ENCODE measurements around the gene DMD.

The DMD gene

DNA sequence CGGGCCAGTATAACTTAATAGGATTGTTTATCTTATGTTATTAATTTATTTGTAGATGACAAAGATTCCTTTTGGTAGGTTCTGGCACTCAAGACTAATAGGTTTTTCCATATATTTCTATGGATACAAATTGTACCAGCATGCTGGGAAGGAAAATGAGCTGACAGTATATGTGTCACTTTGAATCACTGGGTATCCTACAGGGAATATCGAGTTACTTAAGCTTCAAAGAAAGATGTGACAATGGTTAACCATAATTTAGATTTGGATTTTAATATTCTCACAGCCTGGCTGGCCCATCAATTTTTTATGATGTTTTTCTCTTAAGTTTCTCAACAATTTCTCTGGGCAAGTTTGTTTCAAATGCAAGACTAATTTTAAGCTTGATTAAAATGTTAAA lies 1640.7 kb downstream of the DMD start:
- no peak for DNase-seq

- DNase-seq = no peak
Observed at GRCh38 chrX:31563792-31564191, 1647.6 kb downstream of the DMD start.

GRCh38 chrX:31555506-31555905 lies 1655.8 kb downstream of the DMD start:
- DNase-seq = no peak

DNA sequence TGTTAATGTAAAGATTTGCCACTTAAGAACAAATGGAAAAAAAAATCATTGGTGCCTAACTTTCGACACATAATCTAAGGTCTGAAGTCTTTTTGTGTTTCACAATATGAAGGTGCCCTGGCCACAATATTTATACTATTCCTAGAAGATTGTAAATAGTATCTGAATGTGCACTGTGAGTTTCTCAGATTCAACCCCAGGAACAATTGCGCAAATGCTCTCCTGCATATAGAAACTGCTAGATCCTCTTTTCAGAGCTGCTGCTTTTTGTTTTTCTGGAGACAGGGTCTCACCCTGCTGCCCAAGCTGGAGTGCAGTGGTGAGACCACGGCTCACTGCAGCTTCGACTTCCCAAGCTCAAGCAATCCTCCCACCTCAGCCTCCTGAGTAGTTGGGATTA lies 1659.4 kb downstream of the DMD start:
- no peak for DNase-seq

GRCh38 chrX:31550158-31550557 lies 1661.2 kb downstream of the DMD start:
- DNase-seq = no peak

DNA sequence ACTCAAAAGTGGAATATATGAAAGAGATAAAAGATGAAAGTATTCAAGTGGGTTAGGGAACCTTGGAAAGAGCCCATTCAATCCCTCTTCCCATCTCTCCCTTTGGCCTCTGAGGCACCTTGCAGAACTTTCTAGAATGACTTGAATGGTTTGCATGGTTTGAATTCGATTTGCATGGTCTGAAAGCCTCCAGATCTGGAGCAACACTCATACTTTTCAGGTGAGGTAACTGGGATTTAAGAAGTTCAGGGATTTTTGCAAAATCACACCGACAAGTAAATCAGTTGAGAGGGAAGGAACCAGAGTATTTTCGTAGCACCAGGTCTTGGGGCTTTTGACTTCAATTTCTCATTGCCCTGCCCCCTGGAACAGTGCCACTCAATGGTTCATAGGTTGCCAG lies 1663.5 kb downstream of the DMD start:
- no peak for DNase-seq

- DNase-seq = no peak
Observed at GRCh38 chrX:31547416-31547815, 1663.9 kb downstream of the DMD start.

- no peak for DNase-seq
Observed at GRCh38 chrX:31546126-31546525, 1665.2 kb downstream of the DMD start.

DNA sequence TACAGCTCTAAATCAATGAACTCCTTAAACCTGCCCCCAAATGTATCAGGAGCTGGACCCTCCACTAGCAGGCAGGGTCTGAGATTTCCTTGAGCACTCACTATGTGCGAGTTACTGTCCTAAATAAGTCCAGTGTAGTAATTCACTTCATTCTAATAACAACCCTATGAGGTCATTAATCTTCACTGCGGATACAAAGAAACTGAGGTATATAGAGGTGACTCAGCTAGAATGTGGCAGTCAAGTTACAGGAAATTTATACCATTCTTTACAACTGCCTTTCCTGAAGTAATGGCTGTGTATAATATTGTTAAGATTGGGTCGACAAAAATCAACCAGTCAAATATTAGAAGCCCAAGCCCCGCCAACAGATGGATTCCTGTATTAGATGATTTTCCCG lies 1665.6 kb downstream of the DMD start:
- DNase-seq = no peak

DNA sequence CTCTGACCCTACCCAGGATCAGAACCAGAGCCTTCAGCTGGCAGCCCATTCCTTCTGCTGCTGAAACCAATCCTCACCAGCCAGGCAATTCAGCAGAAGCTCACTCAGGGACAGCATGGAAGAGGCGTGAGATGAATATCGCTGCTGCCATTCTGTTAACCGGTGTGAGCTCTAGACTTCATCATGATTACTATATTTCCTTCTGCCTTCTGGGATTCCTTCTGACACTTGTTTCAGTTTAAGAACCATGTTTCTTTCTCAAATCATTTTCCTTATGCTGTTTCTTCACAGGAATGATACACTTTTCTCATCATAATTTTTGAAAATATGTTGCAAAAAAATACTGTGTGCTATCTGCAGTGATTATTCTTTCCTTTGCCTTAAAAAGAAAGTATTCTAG lies 1666.2 kb downstream of the DMD start:
- DNase-seq = no peak

GRCh38 chrX:31543634-31544033 lies 1667.7 kb downstream of the DMD start:
- DNase-seq = no peak

- no peak for DNase-seq
Observed at GRCh38 chrX:31542566-31542965, 1668.8 kb downstream of the DMD start.

GRCh38 chrX:31540313-31540712 lies 1671.0 kb downstream of the DMD start:
- no peak for DNase-seq

GRCh38 chrX:31527455-31528126 lies 1683.8 kb downstream of the DMD start:
- no peak for DNase-seq

DNA sequence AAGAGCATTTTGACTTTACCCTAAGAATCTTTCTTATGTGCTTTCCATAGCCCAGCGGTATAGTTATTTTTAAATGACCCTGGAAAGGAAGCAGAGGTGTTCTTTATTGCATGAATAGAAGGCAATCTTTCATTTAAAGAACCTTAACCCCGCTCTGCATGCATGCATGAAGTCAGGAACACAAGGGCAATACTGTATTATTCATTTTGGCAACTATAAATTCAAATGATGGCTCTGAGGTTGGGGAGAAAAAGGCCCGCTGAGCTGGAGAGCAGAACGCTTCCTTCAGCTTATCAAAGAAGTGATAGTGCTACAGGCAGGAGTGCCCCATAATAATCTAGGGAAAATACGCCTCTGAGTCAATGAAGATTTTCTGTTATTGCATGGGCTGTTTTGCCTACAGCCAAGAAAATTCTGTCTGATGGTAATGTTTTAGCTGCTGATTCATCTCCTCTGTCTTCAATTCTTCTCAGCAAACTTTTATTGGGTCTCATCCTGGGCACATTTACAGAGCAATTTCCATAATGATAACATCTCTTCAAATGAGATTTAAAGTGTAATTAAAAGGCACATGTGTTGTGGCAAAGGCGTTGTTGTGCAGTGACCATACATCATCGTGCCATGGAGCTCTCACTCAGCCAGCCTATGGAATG lies 1687.3 kb downstream of the DMD start:
- no peak for DNase-seq

DNA sequence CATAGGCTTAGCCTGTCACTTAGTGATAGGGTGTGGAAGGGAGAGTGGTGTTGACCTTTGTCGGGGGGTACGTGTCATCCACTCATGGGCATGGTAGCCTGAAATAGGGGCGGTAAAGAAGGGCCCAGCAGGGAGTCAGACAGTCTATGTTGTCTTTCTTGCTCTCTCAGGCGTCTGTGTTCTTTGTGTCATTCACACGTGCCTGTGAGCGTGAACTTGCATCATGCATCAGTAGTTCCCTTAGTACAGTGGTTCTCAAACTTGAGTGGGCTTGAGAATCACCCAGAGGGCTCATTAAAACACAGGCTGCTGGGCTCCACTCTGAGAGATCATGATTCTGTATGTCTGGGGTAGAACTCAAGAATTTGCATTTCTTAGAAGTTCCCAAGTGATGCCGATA lies 1688.6 kb downstream of the DMD start:
- no peak for DNase-seq

- no peak for DNase-seq
Observed at GRCh38 chrX:31521941-31522340, 1689.4 kb downstream of the DMD start.

- DNase-seq = no peak
Observed at GRCh38 chrX:31516527-31516926, 1694.8 kb downstream of the DMD start.

DNA sequence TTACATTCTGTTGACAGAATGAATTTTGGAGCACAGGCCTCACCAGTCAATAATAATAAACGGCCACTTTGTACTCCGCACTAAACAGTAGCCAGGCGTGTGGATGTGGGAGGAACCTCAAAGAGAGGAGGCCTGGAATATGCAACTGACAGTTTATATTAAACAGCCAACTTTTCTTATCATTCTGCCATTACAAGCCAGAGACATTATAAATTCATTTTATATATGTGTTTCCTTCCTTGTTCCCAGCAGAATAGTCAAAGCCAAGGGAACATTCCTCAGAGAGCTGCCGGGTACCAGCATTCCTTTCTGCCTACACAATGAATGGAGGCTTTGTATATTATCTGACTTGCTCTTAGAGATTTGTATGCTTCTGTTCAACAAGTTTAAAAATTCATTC lies 1703.0 kb downstream of the DMD start:
- DNase-seq = no peak

DNA sequence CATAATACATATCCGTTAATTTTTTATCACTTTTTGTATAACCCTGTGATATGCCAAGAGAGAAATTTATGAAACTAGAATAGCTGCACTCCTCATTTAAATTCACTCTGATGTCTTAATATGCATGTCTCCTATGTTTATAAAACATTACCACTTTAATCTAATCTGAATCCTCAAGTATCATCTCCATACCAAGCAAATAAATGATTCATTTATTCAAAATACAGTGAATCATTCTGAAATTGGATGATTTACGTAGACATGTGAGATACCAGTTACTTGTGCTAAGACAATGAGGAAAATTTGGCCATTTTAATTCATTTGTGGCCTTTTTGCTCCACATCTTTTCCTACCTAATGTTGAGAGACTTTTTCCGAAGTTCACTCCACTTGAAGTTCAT lies 1704.4 kb downstream of the DMD start:
- no peak for DNase-seq

GRCh38 chrX:31506360-31506759 lies 1705.0 kb downstream of the DMD start:
- DNase-seq = no peak

DNA sequence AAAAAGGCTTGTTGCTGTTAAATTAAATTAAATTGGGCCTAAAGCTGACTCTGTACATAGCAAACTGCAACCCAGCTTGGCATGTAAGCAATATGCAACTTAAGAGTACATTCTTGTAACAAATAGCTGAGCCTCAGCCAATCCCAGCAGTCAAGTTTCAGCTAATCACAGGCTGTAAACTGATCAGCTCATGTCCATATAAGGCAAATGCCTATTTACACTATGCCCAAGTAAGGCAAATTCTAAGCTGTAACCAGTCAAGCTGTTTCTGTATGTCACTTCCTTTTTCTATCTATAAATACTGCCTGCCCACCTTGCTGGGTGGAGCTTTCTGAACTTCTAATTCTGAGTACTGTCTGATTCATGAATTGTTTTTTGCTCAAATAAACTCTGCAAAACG lies 1710.4 kb downstream of the DMD start:
- no peak for DNase-seq

- no peak for DNase-seq
Observed at GRCh38 chrX:31499109-31499508, 1712.2 kb downstream of the DMD start.

DNA sequence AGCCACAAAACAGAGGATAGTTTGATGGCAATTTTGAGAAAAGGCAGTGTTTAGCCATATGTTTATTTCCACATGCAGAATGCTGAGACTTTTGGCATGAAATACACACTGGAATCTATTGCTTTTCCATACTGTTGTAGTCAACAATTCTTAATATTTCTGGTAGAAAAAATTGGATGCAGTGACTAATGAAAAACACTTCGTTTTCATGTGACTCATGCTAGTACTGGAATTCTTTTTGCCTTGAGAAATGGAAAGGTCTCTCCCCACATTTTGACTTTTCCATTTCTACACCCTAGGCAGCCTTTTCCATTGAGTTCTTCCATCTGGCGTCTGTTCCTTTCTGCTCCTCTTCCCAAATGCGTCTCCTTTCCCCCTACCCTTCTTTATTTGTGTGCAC lies 1714.3 kb downstream of the DMD start:
- DNase-seq = no peak

- DNase-seq = no peak
Observed at GRCh38 chrX:31487951-31488350, 1723.4 kb downstream of the DMD start.
